Activated naive CD4-positive, alpha-beta T cell treated with anti-CD3 and anti-CD28 coated beads, Interleukin-2, amount 50 U/mL, for 72 hours (primary cell): Measurements from ENCODE around the gene MDGA2. TPM values are rescaled to one million over a fixed set of nuclear protein-coding genes. Genes with fewer than 3 reads are reported as not detected.
"Not testable (repeated sequence)": the region's sequence is repeated elsewhere in the genome, so short reads cannot be mapped to it uniquely, and the experiment has no call there.

ENCODE experiments used
- ATAC-seq, 2 donors: fragments of 150-1000 bp; cut with Tn5 transposase; 2 replicates each; pipeline ENCODE4 v1.10.0; 2021; ENCODE audit warnings: mild to moderate bottlenecking in 2 of 2, moderate library complexity in 2 of 2
- DNase-seq, 2 donors: peaks; one replicate each; pipeline ENCODE4 v3.0.0; 2021 to 2022; ENCODE audit warnings: low spot score in 2 of 2
- H3K27ac Mint-ChIP-seq, 2 donors: one replicate each; pipeline ENCODE4 v1.8.0; 2022; ENCODE audit warnings: mild to moderate bottlenecking in 2 of 2, mixed read lengths in 2 of 2
- H3K36me3 Mint-ChIP-seq, 2 donors: one replicate each; pipeline ENCODE4 v1.8.0; 2022; ENCODE audit warnings: mixed read lengths in 2 of 2
- H3K9me3 Mint-ChIP-seq, 2 donors: one replicate each; pipeline ENCODE4 v1.8.0; 2022; ENCODE audit warnings: mixed read lengths in 2 of 2
- total RNA-seq, 2 donors: library from RNA; stranded (reverse); gene quantifications; one replicate each; pipeline ENCODE4 v1.2.3, GENCODE V29; 2022

Gene MDGA2
- total RNA-seq, 2 donors from 2014 or later = not detected

DNA sequence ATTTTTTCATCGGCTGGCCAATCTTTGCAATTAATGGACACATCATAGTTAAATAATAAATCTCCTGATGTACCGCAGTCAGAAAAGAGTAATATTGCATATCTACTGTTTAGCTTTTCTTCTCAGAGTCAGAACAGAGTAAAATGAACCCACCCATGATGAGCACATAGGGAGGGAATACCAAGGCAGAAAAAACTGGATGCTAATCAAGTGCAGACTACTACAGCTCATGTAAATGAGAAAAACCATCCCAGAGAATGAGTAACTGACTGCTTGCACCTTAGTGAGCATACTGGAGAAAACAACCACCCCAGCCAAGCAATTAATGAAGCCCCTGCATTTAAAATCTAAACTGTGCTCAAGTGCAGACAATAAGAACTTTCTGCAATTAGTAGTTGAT, 483.7 kb downstream of the MDGA2 start:
- DNase-seq = no peak
- Mint-ChIP-seq H3K36me3 (no peaks in the 10 kb centered on the region), H3K27ac (no peak overlapping the region), H3K9me3 (peaks cover 0 to 5% of the 10 kb centered on the region in 2 donors)
- no peak for ATAC-seq

DNA sequence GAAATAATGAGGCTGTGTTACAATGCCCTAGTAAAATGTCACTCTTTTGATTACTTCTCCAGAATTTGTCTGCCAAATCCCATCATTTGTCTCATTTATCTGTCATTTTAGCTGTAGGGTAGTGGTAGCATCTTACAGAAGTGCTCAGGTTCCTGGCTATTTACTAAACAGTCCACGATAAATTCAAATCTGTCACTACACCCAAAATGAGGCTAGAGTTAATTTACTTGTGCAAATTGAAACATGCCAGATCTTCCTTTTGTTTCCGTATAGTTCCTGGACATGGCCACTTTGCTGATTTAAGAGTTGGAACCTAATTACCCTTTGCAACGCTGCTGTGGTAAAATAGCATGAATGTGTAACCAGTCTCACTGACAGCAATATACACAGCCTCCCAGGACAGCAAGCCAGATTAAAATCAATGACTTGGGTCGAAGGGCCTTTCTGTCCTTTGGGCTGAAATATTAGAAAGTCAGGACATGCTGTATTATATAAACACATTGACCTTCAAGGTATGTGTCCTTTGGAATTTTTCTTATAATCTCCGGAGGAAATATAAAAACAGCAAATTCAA, 485.4 kb downstream of the MDGA2 start:
- Mint-ChIP-seq H3K27ac (no peak overlapping the region), H3K9me3 (peaks cover 0 to 5% of the 10 kb centered on the region in 2 donors), H3K36me3 (no peaks in the 10 kb centered on the region)
- no peak for DNase-seq
- no peak for ATAC-seq

DNA sequence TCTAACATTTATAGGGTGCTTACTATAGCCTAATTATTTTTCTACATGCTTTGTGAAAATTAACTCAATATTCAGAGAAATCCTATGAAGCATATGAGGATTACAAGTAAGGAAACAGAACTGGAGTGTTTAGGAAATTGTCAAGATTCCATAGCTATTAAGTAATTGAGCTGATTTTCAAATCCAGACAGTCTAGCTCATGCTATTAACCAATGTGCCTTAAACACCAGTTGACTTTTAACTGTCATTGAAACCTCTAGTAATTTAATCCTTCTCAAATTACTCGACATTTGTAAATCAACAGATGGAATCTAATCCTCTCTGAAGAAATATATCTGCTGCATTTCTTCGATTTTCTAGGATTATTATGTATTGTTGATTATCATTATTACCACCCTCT, 488.9 kb downstream of the MDGA2 start:
- Mint-ChIP-seq H3K36me3 (no peaks in the 10 kb centered on the region), H3K27ac (no peak overlapping the region), H3K9me3 (peaks cover 5 to 8% of the 10 kb centered on the region in 2 donors)
- no peak for ATAC-seq
- no peak for DNase-seq

DNA sequence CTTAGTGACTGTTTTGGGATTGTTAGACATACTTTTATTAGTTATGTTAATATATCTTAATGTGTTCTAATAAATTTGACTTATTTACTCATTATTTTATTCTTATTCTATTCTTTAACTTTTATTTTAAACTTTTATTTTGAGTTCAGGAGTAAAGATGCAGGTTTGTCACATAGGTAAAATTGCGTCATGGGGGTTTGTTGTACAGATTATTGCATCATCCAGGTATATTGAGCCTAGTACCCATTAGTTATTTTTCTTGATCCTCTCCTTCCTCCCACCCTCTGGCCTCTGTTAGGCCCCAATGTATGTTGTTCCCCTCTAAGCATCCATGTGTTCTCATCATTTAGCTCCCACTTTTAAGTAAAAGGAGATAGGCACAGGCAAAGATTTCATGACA, 495.5 kb downstream of the MDGA2 start:
- ATAC-seq (no peak), DNase-seq (no peak)
- H3K36me3 Mint-ChIP-seq = no peaks in the 10 kb centered on the region
- no peak overlapping the region for H3K27ac Mint-ChIP-seq
- H3K9me3 Mint-ChIP-seq = peaks cover 5 to 18% of the 10 kb centered on the region in 2 donors

DNA sequence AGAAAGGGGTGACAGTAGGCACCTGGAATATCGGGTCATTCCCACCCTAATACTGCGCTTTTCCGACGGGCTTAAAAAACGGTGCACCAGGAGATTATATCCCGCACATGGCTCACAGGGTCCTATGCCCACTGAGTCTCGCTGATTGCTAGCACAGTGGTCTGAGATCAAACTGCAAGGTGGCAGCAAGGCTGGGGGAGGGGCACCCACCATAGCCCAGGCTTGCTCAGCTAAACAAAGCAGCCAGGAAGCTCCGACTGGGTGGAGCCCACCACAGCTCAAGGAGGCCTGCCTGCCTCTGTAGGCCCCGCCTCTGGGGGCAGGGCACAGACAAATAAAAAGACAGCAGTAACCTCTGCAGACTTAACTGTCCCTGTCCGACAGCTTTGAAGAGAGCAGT, 503.5 kb downstream of the MDGA2 start:
- DNase-seq, H3K27ac Mint-ChIP-seq, H3K36me3 Mint-ChIP-seq, ATAC-seq: not testable (repeated sequence)
- H3K9me3 Mint-ChIP-seq = peaks cover 7 to 11% of the 10 kb centered on the region in 2 donors

DNA sequence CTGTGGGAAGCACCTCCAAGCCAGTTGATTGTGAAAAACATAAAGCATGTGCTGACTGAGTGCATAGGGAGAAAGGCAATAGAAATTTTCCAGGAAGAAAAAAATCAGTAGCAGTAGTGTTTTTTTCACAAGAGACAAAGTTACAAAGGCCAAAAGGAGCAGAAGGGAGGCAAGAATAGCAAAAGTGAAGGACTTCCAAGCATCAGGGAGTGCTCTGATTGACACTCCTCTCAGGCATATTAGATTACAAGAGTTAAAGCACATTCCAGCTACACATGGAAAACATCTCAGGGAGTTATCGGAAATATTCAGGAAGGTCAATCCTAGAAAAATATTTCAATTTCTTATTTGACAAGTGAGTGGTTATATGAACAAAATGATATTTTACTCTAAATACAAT, 508.0 kb downstream of the MDGA2 start:
- DNase-seq (no peak), ATAC-seq (no peak)
- Mint-ChIP-seq H3K36me3 (no peaks in the 10 kb centered on the region), H3K27ac (no peak overlapping the region), H3K9me3 (peaks cover 0 to 12% of the 10 kb centered on the region in 2 donors)

DNA sequence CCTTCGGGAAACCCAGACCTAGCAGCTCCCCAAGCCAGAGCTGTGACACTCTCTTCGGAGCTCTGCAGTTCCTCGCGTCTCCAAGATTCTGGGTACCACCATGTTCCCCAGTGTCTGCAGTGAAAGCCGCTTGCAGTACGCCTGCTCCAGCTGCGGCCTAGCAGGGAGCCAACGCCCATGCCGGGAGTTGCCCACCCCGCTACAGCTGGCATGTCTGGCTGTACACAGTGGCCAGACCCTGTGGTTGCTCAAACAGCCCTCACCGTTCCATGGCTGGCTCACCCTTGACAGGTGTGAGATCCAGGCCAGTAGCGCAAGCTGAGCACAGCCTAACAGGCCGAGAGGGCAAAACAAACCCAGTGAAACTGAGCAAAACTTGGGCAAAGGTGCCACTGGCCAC, 520.0 kb downstream of the MDGA2 start:
- H3K36me3 Mint-ChIP-seq = no peaks in the 10 kb centered on the region
- ATAC-seq (no peak), DNase-seq (no peak)

DNA sequence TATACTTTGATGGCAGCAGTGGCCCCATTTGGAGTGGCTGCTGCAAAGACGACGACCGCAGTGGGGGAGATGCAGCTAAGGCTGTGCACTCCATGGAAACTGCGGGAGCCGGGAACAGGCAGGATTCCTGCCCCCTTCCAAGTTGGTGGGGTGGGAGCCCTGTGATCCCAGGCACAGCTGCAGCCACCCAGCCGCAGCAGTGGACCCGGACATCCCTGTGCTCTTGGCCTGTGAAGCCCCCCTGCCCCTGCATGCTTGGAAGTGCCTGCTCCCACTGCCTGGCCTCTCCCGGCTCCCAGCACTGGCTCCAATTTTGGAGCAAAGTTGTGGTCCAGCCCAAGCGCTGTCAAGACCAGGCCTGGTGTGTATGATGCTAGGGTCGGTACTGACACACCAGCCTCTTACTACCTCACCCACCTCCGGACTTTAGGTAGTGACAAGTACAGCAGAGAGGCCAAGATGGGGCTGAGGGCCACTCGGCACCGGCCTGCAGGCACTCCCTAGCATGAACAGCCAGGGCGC, 521.1 kb downstream of the MDGA2 start:
- Mint-ChIP-seq H3K9me3 (peaks cover 12 to 17% of the 10 kb centered on the region in 2 donors), H3K27ac (no peak overlapping the region), H3K36me3 (no peaks in the 10 kb centered on the region)
- ATAC-seq = no peak
- DNase-seq = no peak

More for the DNA sequence above, 520.0 kb downstream of the MDGA2 start:
- H3K9me3 Mint-ChIP-seq = peaks cover 15 to 16% of the 10 kb centered on the region in 2 donors
- H3K27ac Mint-ChIP-seq = no peak overlapping the region

DNA sequence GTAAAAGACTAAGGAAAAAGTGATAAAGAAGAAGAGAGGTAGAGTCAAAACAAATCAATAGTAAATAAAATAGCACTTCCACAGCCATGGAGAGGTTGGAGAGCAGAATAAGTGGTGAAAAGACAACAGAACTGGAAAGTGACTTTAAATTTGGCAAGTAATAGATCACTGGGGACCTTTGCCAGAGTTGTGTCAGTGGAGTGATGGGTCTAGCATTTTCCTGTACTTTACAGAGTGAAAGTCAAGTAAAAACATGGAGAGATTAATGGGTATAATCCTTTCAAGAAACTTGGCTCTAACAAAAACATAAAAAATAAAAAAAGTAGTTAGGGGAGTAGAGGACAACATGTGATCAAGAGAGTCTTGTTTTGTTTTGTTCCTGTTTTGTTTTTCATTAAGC, 521.7 kb downstream of the MDGA2 start:
- H3K36me3 Mint-ChIP-seq = no peaks in the 10 kb centered on the region
- peaks cover 12 to 16% of the 10 kb centered on the region in 2 donors for H3K9me3 Mint-ChIP-seq

DNA sequence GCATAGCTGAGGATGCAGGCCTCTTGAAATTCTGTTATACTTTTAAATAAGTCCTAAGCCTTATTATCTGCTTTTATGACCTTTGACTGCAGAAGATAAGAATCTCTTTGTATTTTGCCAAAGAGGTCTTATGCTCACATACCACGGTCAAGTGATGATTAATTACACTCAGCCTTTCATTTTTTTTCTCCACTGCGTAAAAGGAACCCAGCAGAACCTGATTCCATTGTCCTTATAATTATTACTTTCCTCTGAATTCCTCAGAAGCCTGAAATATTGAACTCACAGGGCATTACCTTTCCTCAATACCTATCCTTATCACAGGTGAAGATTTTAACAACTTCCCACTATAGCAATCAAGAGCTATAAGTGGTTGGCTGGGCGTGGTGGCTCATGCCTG, 525.1 kb downstream of the MDGA2 start:
- Mint-ChIP-seq H3K9me3 (peaks cover 10 to 16% of the 10 kb centered on the region in 2 donors), H3K27ac (no peak overlapping the region), H3K36me3 (no peaks in the 10 kb centered on the region)
- ATAC-seq (no peak), DNase-seq (no peak)

More for the DNA sequence above, 521.7 kb downstream of the MDGA2 start:
- ATAC-seq (no peak), DNase-seq (no peak)
- no peak overlapping the region for H3K27ac Mint-ChIP-seq

DNA sequence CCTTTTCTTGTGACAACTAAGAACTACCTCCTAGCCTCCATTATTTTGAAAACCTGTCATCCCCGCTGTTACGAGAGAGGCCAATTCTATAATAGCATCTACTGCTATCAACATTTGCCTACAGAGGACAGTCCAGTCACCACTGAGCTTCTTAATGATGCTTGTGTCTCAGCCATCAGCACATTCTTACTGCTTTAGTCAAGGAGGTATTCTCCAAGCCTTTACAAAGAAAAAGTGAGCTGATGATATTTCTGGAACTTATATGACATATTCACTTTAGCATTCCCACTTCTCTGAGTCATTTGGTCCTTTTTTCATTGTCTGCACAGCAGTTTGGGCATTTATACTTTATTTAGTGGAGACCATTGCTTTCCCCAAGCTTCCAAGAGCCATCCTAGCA, 526.1 kb downstream of the MDGA2 start:
- no peak for ATAC-seq
- no peak for DNase-seq
- H3K9me3 Mint-ChIP-seq = peaks cover 6 to 16% of the 10 kb centered on the region in 2 donors
- H3K36me3 Mint-ChIP-seq = no peaks in the 10 kb centered on the region
- no peak overlapping the region for H3K27ac Mint-ChIP-seq

DNA sequence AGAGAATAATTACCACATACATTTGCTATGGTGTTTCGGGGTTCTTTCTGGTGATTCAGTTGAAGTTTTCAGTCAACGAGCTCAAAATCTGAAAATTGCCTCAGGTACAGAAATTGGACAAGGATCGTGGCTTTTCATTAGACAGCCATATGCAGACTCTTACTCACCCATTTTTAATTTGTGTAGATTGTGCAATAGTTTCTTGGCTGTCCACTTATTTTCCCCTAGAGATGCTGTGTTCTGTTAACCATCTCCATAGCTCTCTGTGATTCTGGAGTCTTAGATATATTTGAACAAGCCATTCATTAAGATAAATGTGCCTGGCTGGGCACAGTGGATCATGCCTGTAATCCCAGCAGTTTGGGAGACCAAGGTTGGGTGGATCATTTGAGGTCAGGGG, 526.7 kb downstream of the MDGA2 start:
- Mint-ChIP-seq H3K36me3 (no peaks in the 10 kb centered on the region), H3K9me3 (peaks cover 6 to 13% of the 10 kb centered on the region in 2 donors), H3K27ac (no peak overlapping the region)
- ATAC-seq = no peak
- DNase-seq = no peak

DNA sequence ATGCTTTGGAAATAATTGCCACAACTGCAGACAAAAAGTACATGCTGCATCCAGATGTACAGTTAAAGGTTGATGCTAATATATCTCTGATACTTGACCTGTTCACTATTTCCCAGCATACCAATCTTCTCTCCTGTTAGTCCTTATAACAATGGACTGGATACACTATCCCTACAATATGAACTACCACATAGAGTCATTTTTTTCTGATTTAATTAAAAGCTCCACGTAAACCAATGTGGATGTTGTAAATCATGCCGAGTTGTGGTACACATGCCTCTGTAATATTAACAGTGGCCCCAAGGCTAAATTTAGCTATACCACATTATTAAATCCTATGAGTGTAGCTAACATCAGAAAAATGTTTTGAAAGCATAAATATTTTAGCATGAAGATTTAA, 554.8 kb downstream of the MDGA2 start:
- no peaks in the 10 kb centered on the region for H3K36me3 Mint-ChIP-seq
- peaks cover 4 to 8% of the 10 kb centered on the region in 2 donors for H3K9me3 Mint-ChIP-seq
- no peak for ATAC-seq
- no peak overlapping the region for H3K27ac Mint-ChIP-seq
- no peak for DNase-seq

DNA sequence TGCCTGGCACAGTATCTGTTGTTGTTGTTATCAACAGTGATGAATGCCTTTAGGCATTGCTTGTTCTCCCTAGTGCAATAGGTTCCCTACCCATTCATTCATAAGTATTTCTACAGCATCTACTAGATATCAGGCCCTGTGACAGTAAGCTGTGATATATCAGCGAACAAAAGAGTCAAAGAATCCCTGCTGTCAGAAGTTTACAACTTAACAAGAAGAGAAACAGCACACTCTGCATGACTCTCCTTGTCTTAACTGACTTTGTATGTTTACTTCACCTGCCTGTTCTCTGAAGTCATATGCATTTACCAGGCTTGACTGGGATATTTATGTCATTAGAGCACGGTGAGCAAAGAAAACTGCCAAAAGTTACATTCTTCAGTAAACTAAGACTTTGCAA, 571.6 kb downstream of the MDGA2 start:
- DNase-seq = no peak
- Mint-ChIP-seq H3K36me3 (no peaks in the 10 kb centered on the region), H3K27ac (no peak overlapping the region), H3K9me3 (peaks cover 15 to 27% of the 10 kb centered on the region in 2 donors)
- no peak for ATAC-seq

DNA sequence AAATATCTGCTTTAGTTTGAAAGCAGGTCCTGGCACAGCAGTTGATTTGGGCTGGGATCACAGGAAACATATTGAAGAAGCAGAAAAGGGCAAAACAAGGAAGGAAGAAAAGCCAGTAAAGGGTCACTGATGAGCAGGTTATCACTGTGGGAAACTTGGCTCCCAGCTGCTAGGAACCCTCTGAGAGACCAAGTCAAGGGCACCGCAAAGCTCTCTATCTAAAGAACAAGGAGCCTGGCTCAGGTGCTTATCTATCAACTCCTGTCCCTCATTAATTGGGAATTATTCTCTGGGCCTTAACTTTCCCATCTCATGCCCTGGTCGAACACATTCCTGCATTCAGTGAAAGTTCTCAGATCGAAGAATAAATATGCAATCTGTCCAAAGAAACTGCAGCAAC, 572.9 kb downstream of the MDGA2 start:
- DNase-seq = no peak
- H3K27ac Mint-ChIP-seq = no peak overlapping the region
- ATAC-seq = no peak
- peaks cover 13 to 25% of the 10 kb centered on the region in 2 donors for H3K9me3 Mint-ChIP-seq
- no peaks in the 10 kb centered on the region for H3K36me3 Mint-ChIP-seq

DNA sequence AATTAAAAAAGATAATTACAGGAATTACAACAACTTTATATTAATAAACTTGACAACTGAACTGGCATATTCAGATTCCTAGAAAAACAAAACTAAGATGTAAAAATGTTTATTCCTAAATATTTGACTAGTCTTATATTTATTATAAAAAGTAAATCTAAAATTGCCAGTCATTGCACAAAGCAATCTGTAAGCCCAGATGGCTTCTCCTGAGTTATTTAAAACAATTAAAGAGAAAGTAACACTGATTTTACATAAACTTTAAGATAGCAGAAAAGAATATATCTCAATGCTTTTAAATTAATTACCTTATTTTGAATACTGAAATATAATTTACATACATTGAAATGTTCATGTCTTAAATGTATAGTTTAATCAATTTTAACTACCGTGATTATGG, 589.7 kb downstream of the MDGA2 start:
- Mint-ChIP-seq H3K36me3 (peaks cover 0 to 4% of the 10 kb centered on the region in 2 donors), H3K9me3 (peaks cover 0 to 10% of the 10 kb centered on the region in 2 donors), H3K27ac (no peak overlapping the region)
- no peak for ATAC-seq
- DNase-seq = no peak

DNA sequence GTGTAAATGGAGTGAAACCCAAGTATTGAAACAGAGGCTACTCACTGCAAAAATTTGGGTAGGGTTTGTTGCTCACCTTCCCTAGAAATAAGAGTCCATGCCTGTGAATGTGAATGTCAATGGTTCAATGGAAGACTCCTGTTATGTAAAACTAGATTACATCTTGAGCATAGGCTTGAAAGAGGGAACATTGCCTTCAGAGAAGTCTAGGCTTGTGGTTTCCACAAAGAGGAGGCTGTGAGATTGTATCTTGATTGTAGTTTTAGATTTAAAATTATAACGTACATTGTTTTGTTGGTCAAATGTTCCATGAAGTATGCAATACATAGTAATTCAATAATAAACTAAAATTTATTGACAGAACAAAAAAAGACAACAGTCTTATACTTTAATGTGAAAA, 610.1 kb downstream of the MDGA2 start:
- ATAC-seq (no peak), DNase-seq (no peak)
- Mint-ChIP-seq H3K9me3 (peaks cover 9 to 16% of the 10 kb centered on the region in 2 donors), H3K27ac (no peak overlapping the region), H3K36me3 (no peaks in the 10 kb centered on the region)

DNA sequence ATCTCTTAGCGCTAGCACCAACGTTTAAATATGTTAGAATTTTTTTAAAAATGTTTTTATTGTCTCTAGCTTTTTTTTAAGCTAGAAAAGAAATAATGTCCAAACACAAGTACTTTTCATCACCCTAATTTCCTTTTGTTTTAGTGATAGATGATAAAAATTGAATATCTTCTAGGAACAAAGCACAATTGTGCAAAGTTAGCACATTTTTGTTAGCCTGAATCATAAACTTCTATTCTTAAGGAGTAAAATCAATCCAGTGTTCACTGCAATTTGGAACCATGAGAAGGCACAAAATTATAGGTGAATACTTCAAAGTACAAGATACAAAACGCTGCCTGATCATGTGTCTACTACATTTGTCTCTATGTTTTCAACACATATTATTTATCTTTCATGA, 615.4 kb downstream of the MDGA2 start:
- DNase-seq (no peak), ATAC-seq (no peak)
- Mint-ChIP-seq H3K9me3 (peaks cover 0 to 5% of the 10 kb centered on the region in 2 donors), H3K27ac (no peak overlapping the region), H3K36me3 (no peaks in the 10 kb centered on the region)
